ENCODE measurements around the gene ELAVL3.
"Not testable (repeated sequence)": the region's sequence is repeated elsewhere in the genome, so short reads cannot be mapped to it uniquely, and the experiment has no call there.

- TF ChIP-seq CTCF (IDR thresholded peaks at IDR 0.05 in 4 of 5, conservative IDR thresholded peaks at IDR 0.05 in 1 of 5); POLR2A (IDR thresholded peaks at IDR 0.05): not testable (repeated sequence)
Measured at GRCh38 chr19:11455233-11455554, 25.7 kb downstream of the ELAVL3 start.

Measured in gastrocnemius medialis (tissue), 4 donors.